ENCODE data around the gene RGS17.

DNA sequence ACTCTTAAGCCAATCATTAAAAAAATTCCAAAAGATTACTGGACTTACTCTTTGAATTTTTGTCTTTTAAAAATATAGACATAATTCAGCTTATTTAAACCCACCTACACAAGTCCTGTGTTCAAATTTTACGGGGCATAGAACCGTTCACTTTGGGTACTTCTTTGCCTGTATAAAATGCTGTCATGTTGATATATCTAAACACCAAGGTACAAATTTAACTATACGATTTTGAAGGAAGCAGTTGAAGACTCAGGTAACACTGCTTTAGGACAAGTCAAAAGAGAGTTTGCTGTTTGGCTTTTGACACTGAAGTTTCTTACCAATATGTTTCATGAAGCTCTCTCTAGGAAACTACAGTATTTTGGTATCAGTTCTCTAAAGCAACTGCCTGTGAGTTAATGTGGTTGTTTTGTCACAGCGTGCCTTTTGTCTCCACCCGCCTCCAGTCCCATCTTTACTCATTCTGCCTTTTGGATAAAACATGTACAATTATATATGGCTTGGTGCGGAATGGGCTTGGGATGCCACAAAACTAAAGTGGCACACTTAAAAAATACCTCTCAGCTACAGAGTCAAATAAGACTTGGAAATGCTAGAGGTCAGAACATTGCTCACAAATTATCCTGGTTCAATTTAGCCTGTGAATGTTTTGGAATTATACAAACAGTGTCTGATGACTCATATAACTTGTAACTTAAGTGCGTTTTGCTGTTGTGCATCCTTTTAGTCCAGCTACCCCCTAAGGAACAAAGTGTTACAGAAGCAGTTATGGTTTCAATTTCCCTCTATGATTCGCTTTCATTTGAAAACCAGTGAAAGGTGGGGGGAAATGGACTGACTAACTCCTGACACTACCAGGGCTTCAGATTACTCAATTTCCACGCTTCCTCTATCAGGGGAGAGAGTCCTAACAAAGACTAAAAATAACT, 38.7 kb downstream of the RGS17 start:
- TF ChIP-seq, protein P1, sequence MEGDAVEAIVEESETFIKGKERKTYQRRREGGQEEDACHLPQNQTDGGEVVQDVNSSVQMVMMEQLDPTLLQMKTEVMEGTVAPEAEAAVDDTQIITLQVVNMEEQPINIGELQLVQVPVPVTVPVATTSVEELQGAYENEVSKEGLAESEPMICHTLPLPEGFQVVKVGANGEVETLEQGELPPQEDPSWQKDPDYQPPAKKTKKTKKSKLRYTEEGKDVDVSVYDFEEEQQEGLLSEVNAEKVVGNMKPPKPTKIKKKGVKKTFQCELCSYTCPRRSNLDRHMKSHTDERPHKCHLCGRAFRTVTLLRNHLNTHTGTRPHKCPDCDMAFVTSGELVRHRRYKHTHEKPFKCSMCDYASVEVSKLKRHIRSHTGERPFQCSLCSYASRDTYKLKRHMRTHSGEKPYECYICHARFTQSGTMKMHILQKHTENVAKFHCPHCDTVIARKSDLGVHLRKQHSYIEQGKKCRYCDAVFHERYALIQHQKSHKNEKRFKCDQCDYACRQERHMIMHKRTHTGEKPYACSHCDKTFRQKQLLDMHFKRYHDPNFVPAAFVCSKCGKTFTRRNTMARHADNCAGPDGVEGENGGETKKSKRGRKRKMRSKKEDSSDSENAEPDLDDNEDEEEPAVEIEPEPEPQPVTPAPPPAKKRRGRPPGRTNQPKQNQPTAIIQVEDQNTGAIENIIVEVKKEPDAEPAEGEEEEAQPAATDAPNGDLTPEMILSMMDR (IDR thresholded peaks at IDR 0.05), result no peak
- no peak for TF ChIP-seq EP300 (IDR thresholded peaks at IDR 0.05; ENCODE audit: low read depth)
- no peak for TF ChIP-seq POLR2AphosphoS5 (IDR thresholded peaks at IDR 0.05)
- no peak for TF ChIP-seq POLR2A (IDR thresholded peaks at IDR 0.05)

Measured in transverse colon (tissue), 4 donors.